BE2C (cell line): ENCODE results near the gene TET3.

ENCODE experiments used
- DNase-seq: peaks from one replicate; pipeline ENCODE4 v3.0.0-alpha.2; 2020
- H3K27me3 ChIP-seq: fragments of 250-450 bp; sonication (Bioruptor Pico); 2 replicates; pipeline ENCODE4 v1.5.1; 2020; ENCODE audit warnings: mild to moderate bottlenecking
- H3K36me3 ChIP-seq: fragments of 250-450 bp; sonication (Bioruptor Pico); 2 replicates; pipeline ENCODE4 v1.5.1; 2020; ENCODE audit warnings: mild to moderate bottlenecking
- H3K4me1 ChIP-seq: fragments of 250-450 bp; sonication (Bioruptor Pico); 2 replicates; pipeline ENCODE4 v1.5.1; 2020
- H3K4me3 ChIP-seq: 2 replicates; pipeline ENCODE4 v1.5.1; 2011; ENCODE audit warnings: low read depth, low read length
- H3K9me3 ChIP-seq: fragments of 250-450 bp; sonication (Bioruptor Pico); 2 replicates; pipeline ENCODE4 v1.5.1; 2020
- TF ChIP-seq, protein P1 (sequence below): IDR thresholded peaks from 2 replicates; pipeline ENCODE4 v1.5.1; 2012; ENCODE audit warnings: mild to moderate bottlenecking, low read depth, low read length

The TET3 gene

DNA sequence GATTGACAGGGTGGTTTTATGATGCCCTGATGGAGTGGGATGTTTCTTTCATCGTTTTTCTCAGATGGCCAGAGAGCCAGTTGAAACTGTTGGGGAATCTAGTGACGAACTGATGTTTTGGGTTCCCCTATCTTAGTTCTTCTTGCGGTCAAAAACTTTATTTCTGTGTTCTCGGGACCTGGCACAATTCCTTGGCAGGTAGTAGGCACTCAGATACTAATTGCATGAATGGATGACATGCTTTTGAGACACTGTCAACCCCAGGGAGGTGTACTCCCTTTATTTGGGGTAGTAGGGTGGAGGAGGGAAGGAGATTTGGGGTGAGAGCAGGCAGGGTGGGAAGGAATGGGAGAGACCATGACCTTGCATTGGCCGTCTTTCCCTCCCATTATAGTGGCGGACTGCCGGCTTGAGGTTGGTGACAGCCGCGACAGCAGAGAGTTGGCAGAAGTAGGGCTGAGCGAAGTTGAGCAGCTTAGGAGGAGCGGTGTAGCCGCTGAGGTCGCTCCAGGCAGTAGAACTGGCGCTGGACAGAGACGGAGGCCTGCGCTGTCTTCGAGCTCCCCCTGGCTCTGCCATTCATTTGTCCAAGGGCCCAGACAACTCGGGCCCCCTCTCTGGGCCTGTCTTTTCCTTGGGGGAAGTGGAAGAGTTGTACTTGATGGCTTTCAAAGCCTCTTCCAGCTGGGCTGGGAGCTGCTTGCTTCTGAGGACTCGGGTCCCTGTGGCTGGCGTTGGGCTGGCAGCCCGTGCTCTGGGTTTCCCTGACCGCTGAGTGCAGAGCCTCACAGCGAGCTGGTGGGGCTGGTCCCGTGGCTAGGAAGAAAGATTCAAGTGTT lies 2.6 kb downstream of the TET3 start:
- no peak for DNase-seq
- H3K9me3 ChIP-seq: no peaks in the 10 kb centered on the region
- TF ChIP-seq, protein P1, sequence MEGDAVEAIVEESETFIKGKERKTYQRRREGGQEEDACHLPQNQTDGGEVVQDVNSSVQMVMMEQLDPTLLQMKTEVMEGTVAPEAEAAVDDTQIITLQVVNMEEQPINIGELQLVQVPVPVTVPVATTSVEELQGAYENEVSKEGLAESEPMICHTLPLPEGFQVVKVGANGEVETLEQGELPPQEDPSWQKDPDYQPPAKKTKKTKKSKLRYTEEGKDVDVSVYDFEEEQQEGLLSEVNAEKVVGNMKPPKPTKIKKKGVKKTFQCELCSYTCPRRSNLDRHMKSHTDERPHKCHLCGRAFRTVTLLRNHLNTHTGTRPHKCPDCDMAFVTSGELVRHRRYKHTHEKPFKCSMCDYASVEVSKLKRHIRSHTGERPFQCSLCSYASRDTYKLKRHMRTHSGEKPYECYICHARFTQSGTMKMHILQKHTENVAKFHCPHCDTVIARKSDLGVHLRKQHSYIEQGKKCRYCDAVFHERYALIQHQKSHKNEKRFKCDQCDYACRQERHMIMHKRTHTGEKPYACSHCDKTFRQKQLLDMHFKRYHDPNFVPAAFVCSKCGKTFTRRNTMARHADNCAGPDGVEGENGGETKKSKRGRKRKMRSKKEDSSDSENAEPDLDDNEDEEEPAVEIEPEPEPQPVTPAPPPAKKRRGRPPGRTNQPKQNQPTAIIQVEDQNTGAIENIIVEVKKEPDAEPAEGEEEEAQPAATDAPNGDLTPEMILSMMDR: peak; percentile 27; the same call in 1 of the 2 replicates
- H3K4me3 ChIP-seq: peak overlapping the region; percentile 62
- peaks cover 15% of the 10 kb centered on the region for H3K36me3 ChIP-seq
- H3K27me3 ChIP-seq: no peaks in the 10 kb centered on the region
- H3K4me1 ChIP-seq: no peaks in the 10 kb centered on the region; the same call in 1 of the 2 replicates

GRCh38 chr2:73987948-73988700 lies 3.4 kb downstream of the TET3 start:
- no peaks in the 10 kb centered on the region for H3K4me1 ChIP-seq
- TF ChIP-seq, protein P1: no peak
- H3K27me3 ChIP-seq: no peaks in the 10 kb centered on the region
- H3K36me3 ChIP-seq: peaks cover 15% of the 10 kb centered on the region
- peak overlapping the region; percentile 62 for H3K4me3 ChIP-seq
- H3K9me3 ChIP-seq: no peaks in the 10 kb centered on the region
- DNase-seq: no peak

DNA sequence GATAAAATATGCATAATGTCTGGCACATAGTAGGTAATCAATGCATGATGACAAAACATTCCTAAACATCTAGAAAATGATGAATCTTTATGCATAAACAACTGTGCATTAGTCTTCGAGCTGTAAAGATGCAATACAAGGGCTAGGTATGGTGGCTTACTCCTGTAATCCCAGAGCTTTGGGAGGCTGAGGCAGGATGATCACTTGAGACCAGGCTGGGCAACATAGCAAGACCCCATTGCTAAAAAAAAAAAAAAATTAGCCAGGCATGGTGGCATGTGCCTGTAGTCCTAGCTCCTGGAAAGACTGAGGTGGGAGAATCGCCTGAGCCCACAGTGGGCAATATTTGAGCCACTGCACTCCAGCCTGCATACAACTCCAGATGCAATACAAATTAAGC lies 5.3 kb downstream of the TET3 start:
- Histone ChIP-seq H3K36me3 (peaks cover 15% of the 10 kb centered on the region), H3K9me3 (no peaks in the 10 kb centered on the region), H3K4me3 (no peak overlapping the region), H3K4me1 (no peaks in the 10 kb centered on the region), H3K27me3 (no peaks in the 10 kb centered on the region)
- no peak for DNase-seq
- TF ChIP-seq, protein P1: no peak

DNA sequence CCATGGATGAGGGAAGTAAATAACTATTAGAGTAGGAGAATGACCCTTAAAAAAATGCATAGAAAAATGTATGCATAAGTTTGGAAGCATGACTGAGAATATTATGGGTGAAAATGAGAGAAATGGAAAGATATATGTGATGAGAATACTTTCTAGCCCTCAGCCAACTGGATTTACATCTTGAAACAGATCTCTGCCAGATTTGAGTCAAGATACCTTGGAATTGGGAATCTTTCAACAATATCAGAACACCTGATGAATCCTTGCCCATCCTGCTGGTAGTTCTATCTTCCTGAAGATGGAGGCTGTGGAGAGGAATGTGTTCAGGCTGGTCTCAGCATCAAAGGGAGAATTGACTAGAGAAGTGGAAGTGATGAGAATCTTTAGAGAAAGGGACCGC lies 5.8 kb downstream of the TET3 start:
- DNase-seq: no peak
- Histone ChIP-seq H3K36me3 (peaks cover 15% of the 10 kb centered on the region), H3K4me3 (no peak overlapping the region), H3K27me3 (no peaks in the 10 kb centered on the region), H3K9me3 (no peaks in the 10 kb centered on the region), H3K4me1 (no peaks in the 10 kb centered on the region)
- TF ChIP-seq, protein P1: no peak

DNA sequence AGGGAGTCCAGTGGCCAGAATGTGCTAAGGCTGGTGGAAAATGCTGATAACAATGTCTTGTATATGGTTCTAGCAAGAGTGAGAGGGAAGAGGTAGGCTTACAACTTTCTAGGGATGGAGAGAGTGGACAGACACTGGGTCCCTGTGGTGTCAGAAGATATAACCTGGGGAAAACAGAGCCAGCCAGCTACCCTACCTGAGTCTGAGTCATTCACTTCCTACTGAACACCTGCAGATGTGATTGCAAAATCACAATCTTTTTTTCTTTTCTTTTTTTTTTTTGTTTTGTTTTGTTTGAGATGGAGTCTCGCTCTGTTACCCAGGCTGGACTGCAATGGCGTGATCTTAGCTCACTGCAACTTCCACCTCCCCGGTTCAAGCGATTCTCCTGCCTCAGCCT lies 7.3 kb downstream of the TET3 start:
- Histone ChIP-seq H3K4me1 (no peaks in the 10 kb centered on the region), H3K36me3 (peaks cover 14% of the 10 kb centered on the region), H3K27me3 (no peaks in the 10 kb centered on the region), H3K4me3 (no peak overlapping the region), H3K9me3 (no peaks in the 10 kb centered on the region)
- no peak for DNase-seq
- TF ChIP-seq, protein P1: no peak

- TF ChIP-seq, protein P1: no peak
- Histone ChIP-seq H3K9me3 (no peaks in the 10 kb centered on the region), H3K4me3 (no peak overlapping the region), H3K4me1 (no peaks in the 10 kb centered on the region), H3K36me3 (peaks cover 10% of the 10 kb centered on the region), H3K27me3 (no peaks in the 10 kb centered on the region)
- DNase-seq: no peak
Observed at GRCh38 chr2:73993376-73993775, 8.7 kb downstream of the TET3 start.
